Fibroblast of skin of right quadriceps (primary cell): ENCODE results near the gene RPGR.

Source experiments
- DNase-seq: peaks from one replicate; pipeline ENCODE4 v3.0.0-alpha.2; 2013

Gene RPGR

DNA sequence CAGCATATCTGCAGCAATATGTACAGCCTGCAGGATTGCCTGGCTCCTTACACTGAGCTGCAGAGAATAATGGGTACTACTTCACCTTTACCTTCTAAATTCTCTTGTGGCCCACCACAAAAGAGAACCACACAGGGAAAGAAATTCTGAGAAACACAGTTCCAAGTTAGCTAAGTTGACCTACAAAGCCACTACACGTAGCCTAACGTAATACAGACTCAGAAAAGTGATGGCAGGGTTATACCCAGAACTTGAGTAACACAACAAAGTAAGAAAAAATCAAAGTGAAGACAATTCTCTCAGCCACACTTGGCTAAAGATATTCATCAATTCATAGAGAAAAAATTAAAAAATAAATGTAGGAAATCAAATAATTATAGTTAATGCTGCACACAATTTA lies 80.3 kb downstream of the RPGR start:
- no peak for DNase-seq

DNA sequence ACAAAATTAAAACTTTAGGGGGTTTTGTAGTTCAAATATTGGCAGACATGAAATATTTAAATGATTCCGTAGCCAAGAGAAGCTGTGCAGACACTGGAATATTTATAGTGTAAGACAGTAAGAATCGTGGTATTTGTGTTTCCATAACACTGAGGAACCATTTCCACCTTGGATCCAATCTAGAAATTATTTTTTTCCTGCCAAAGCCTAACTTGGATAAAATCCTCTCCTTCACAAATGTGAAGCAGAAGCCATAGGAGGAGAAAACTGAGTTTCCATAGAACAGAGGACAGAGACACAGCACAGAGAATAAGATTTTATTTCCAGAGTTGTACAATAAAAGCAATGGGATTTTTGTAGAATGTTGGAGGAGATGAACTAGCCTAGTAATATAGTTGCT lies 86.8 kb downstream of the RPGR start:
- DNase-seq = no peak

DNA sequence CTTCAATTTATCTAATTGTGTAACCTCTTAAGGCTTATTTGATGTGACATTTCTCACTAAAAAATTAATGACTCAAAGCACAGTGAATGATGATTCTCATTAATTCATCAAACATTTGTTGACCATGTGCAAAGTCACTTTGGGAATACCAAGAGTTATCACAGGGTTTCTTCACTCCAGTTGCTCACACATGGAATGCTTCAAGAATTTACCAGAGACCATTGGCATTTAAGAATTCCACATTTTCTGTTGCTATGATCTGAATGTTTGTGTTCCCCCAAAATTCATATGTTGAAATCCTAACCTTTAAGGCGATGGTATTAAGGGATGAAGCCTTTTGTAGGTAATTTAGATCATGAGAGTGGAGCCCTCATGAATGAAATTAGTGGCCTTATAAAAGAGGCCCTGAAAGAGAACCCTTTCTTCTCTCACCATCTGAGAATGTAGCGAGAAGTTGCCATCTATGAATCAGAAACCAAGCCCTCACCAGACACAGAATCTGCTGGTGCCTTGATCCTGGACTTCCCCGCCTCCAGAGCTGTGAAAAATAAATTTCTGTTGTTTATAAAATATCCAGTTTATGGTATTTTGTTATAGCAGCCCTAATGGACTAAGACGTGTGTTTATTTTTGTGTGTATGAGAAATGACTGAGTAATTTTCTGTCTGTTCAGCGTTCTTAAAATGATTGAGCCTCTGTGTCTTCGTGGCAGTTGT lies 90.3 kb downstream of the RPGR start:
- DNase-seq = peak; percentile 67

DNA sequence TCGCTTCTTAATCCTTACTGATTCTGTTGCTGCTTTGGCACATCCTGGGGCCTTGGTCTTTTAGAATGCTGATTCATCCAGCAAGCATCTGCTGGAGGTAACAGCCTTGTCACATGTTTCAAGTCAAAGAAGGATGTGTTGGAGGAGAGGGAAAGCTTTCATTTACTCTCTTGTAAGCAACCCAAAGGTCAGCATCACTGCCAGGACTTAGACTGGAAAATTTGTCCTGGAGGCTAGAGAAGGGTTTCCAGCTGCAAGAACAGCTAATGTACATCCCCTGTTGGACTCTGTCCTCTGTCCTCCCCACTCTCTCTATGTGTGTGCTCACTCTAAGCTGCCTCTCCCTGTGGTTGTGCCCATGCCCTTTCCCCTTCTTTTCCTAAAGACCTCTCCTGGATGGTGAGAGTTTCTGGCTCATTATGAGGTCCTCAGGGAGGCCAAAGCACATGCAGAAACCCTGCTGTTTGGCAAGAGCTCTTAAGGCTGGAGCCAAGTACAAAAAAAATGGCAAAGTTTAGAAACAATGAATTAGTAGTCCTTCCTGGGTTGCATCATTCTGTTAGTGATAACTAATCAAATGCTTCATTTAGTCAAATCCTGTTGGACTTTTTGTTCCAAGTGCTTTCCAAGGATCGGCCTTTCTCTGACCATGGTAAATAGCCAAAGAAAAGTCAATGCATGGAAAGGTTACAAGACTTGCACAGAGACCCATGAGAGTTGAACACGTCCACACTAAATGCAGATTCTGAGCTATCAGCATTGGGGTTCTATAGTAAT lies 93.2 kb downstream of the RPGR start:
- peak; percentile 80 for DNase-seq

DNA sequence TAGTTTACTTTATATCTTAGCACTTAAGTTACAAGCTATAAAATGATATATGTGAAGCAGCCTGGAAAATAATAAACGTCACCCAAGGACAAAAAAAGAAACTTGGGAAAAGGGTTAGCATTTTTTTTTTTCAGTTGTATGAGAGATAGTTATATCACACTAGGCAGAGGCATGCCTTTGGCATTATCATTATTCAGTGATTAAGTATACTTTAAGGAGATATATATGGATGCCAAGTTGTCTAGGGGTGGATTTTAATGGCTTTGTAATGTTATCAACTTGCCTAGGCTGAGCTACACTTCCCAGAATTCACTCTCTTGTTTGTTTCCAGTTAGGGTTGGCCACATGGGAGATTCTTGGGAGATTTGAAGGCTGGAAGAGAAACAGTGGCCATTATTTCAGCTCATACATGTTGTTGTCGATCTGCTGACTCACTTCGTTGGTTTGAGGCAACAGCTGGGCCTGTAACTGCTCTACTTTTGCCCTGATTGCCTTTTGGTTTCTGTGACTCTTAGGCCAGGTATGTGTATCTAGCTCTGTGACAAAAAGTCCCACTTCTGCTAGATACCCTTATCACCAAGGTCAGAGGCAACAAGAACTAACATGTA lies 95.1 kb downstream of the RPGR start:
- peak; percentile 47 for DNase-seq

DNA sequence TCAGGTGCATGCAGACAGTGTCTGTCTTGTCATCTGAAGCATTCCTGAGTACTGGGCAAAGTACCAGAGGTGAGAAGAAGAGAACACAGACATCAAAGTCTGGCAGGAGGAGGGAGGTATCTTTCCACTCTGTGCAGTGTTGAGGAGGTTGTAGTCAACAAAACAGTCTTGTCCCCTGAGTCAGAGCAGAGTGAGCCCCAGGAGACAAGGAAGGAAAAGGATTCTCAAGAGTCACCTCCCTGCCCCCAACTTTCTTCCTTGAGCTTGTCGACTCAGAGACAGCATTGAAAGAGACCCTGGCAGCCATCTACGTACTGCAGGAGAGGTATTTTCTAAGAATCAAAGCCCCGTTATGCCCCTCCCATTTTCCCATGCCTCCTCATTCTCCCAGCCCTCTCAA lies 102.2 kb downstream of the RPGR start:
- peak; percentile 71 for DNase-seq

DNA sequence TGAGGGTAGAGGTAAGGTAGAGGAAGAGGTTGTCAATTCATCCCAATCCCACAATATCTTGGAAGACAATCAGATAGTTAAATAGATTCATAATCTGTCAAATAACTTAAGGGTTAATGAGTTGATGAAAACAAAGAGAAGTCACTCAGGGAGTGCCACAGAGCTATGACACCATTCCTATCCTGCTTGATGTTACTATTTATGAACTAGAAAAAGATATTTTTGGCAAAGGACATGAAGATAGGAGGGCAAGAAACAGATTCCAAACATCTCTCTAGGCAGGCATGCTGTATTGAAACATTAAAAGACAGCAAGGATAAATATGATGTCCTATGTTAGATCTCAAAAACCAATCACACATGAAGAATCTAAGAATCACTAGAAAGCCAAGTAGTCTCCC lies 103.1 kb downstream of the RPGR start:
- no peak for DNase-seq

DNA sequence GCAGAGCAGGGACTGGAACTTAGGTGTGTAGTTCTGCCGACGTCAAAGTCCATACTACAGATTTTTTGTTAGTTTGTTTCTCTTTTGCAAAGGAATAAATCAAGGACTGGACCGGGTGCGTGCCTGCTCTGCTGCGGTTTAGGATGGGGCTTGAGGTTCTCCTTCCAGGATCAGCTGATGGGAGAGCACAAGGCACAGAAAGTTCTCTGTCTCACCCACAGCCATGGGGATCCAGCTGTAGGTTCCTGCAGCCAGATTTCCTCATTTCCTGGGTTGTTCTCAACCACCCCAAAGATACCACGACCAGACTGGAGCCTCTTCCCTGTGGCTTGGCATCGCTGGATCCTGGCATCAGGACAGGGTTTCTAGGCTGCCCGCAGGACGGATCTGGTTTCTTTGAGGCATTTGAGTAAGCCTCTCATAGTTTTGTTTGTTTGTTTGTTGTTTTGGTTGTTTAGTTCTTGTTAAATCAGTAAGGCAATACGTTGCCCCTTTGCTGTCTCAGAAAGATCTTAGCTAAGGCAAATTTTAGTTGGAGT lies 105.8 kb downstream of the RPGR start:
- no peak for DNase-seq

DNA sequence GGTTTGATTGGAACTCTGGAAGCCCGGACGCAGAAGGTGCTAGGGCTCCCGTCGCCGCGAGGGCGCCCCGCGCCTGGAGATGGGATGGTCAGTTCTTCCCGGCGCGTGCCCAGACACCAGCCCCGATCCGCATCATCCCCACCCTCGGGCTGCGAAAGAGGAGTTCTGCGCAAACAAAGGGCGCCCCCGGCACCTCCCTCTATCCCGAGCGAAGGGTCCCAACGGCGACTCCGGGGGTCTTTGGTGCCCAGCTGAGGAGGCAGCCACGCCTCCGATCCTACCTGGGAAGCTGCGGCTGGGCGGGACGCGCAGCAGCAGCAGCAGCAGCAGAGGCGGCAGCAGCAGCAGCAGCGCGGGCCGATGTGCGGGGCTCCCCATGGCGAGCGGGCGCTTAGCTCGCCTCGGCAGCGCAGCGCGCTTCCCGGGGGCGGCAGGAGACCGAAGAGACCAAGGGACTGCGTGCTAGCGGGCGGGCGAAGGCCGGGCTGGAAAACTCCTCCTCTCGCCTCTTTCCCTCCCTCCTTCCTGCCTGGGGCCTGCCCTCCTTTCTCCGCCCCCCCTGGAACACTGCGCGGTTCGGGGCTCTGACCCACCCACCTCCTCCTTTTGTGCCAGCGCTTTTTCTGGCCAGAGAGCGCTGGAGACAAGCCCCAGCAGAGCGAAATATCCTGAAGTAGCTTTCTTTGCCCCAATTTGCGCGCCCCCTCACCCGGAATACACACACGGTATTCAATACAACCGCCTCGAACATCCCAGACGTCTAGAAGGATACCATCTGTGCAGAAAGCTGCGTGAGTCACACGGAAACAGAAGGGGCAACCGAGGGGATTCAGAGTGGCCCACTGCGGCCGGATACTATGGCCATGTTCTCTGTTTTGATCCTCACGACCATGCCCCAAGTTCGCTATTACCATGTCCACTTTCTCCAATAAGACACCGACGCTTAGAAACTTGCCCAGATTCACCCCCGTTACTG lies 106.6 kb downstream of the RPGR start, which contains the start of gene SRPX:
Gene SRPX, minus strand, starts transcription at position 457 of the 976 bp plus-strand sequence. Its CDS starts 79 bp downstream, at position 378.
- DNase-seq = peak; percentile 46

DNA sequence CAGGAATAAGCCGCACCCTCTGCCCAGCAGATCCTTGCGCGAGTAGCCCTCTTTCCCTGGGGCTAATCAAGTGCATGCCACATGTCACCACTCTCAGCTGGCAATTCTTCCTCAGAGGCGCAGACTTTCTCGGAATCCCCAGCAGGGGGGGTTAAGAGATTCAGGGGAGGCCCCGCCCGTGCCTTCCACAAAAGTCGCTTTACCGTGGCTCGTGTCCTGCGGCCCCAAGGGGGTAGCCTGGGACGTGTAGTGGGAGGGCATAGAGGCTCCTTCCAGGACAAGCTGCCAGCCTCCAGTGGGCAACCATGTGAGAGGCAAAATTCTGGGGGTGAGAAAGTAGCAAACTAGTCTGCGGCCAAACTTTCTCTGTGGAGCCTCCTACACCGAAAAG lies 107.3 kb downstream of the RPGR start:
- DNase-seq = peak; percentile 67
